ENCODE measurements around the gene DHX36. TPM values are rescaled to one million over a fixed set of nuclear protein-coding genes. Genes with fewer than 3 reads are reported as not detected.

DHX36 gene
- total RNA-seq, 1 donor from 2014 or later = 48.7 TPM

GRCh38 chr3:154310840-154311239 is 13.4 kb downstream of the DHX36 start:
- Mint-ChIP-seq H3K27me3 (ENCODE audit: low read depth) (no peaks in the 10 kb centered on the region), H3K4me1 (ENCODE audit: low read depth) (peaks cover 9% of the 10 kb centered on the region), H3K36me3 (ENCODE audit: low read depth) (peaks cover 27% of the 10 kb centered on the region), H3K27ac (ENCODE audit: unreplicated experiment) (no peak overlapping the region), H3K4me3 (ENCODE audit: unreplicated experiment) (no peak overlapping the region), H3K9me3 (ENCODE audit: low read depth) (no peaks in the 10 kb centered on the region)
- TF ChIP-seq, protein P1, sequence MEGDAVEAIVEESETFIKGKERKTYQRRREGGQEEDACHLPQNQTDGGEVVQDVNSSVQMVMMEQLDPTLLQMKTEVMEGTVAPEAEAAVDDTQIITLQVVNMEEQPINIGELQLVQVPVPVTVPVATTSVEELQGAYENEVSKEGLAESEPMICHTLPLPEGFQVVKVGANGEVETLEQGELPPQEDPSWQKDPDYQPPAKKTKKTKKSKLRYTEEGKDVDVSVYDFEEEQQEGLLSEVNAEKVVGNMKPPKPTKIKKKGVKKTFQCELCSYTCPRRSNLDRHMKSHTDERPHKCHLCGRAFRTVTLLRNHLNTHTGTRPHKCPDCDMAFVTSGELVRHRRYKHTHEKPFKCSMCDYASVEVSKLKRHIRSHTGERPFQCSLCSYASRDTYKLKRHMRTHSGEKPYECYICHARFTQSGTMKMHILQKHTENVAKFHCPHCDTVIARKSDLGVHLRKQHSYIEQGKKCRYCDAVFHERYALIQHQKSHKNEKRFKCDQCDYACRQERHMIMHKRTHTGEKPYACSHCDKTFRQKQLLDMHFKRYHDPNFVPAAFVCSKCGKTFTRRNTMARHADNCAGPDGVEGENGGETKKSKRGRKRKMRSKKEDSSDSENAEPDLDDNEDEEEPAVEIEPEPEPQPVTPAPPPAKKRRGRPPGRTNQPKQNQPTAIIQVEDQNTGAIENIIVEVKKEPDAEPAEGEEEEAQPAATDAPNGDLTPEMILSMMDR (IDR thresholded peaks at IDR 0.05) = no peak
- no peak for DNase-seq (ENCODE audit: low spot score)

DNA sequence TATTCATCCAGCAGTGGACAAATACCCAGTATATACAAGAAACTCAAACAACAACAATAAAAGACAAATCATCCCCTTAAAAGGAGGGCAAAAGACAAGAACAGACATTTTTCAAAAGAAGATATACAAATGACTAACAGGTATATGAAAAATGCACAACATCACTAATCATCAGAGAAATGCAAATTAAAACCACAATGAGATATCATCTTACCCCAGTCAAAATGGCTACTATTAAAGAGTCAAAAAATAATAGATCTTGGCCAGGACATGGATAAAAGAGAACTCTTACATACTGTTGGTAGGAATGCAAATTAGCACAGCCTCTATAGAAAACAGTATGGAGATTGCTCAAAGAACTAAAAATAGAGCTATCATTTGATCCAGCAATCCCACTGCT is 16.9 kb downstream of the DHX36 start:
- Mint-ChIP-seq H3K4me1 (ENCODE audit: low read depth) (peaks cover 13% of the 10 kb centered on the region), H3K9me3 (ENCODE audit: low read depth) (no peaks in the 10 kb centered on the region), H3K27me3 (ENCODE audit: low read depth) (no peaks in the 10 kb centered on the region), H3K27ac (ENCODE audit: unreplicated experiment) (no peak overlapping the region), H3K36me3 (ENCODE audit: low read depth) (peaks cover 18% of the 10 kb centered on the region), H3K4me3 (ENCODE audit: unreplicated experiment) (no peak overlapping the region)
- TF ChIP-seq, protein P1 (IDR thresholded peaks at IDR 0.05) = no peak
- DNase-seq (ENCODE audit: low spot score) = no peak

GRCh38 chr3:154304936-154305335 is 19.4 kb downstream of the DHX36 start:
- Mint-ChIP-seq H3K4me1 (ENCODE audit: low read depth) (peaks cover 13% of the 10 kb centered on the region), H3K27me3 (ENCODE audit: low read depth) (no peaks in the 10 kb centered on the region), H3K36me3 (ENCODE audit: low read depth) (peaks cover 33% of the 10 kb centered on the region), H3K9me3 (ENCODE audit: low read depth) (no peaks in the 10 kb centered on the region), H3K27ac (ENCODE audit: unreplicated experiment) (no peak overlapping the region), H3K4me3 (ENCODE audit: unreplicated experiment) (no peak overlapping the region)
- no peak for DNase-seq (ENCODE audit: low spot score)
- TF ChIP-seq, protein P1 (IDR thresholded peaks at IDR 0.05) = no peak

- TF ChIP-seq, protein P1 (IDR thresholded peaks at IDR 0.05) = no peak
- peak overlapping the region; percentile 38 for H3K27ac Mint-ChIP-seq (ENCODE audit: unreplicated experiment)
- H3K27me3 Mint-ChIP-seq (ENCODE audit: low read depth) = no peaks in the 10 kb centered on the region
- H3K4me3 Mint-ChIP-seq (ENCODE audit: unreplicated experiment) = no peak overlapping the region
- DNase-seq (ENCODE audit: low spot score) = no peak
- no peaks in the 10 kb centered on the region for H3K9me3 Mint-ChIP-seq (ENCODE audit: low read depth)
- H3K4me1 Mint-ChIP-seq (ENCODE audit: low read depth) = peaks cover 13% of the 10 kb centered on the region
- peaks cover 32% of the 10 kb centered on the region for H3K36me3 Mint-ChIP-seq (ENCODE audit: low read depth)
Observed at GRCh38 chr3:154304116-154304786, 20.0 kb downstream of the DHX36 start.

DNA sequence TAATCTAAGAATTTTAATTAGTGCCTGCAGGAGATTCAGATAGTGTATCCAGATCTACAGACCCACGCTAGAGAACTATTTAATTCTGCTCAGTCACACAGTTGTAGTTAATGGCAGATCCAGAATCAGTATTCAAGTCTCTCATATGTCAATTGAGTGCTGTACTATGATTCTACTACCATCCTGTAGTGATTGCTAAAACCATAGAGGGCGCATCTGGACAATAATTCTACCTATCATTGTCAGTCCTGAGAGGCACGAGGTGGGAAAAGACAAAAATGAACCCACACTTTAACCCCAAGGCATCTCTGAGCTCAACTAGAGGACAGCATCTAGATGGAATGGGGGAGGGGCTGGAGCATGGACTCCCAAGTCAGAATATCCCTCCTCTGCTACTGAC is 22.7 kb downstream of the DHX36 start:
- H3K27me3 Mint-ChIP-seq (ENCODE audit: low read depth) = no peaks in the 10 kb centered on the region
- peaks cover 34% of the 10 kb centered on the region for H3K36me3 Mint-ChIP-seq (ENCODE audit: low read depth)
- H3K9me3 Mint-ChIP-seq (ENCODE audit: low read depth) = no peaks in the 10 kb centered on the region
- DNase-seq (ENCODE audit: low spot score) = no peak
- H3K27ac Mint-ChIP-seq (ENCODE audit: unreplicated experiment) = no peak overlapping the region
- no peak overlapping the region for H3K4me3 Mint-ChIP-seq (ENCODE audit: unreplicated experiment)
- H3K4me1 Mint-ChIP-seq (ENCODE audit: low read depth) = peaks cover 3% of the 10 kb centered on the region
- TF ChIP-seq, protein P1 (IDR thresholded peaks at IDR 0.05) = no peak
